ENCODE measurements around the gene GOLPH3.
"Not testable (repeated sequence)": the region's sequence is repeated elsewhere in the genome, so short reads cannot be mapped to it uniquely, and the experiment has no call there.

GOLPH3 gene

GRCh38 chr5:32132757-32133156, 41.4 kb downstream of the GOLPH3 start:
- no peak for DNase-seq

DNA sequence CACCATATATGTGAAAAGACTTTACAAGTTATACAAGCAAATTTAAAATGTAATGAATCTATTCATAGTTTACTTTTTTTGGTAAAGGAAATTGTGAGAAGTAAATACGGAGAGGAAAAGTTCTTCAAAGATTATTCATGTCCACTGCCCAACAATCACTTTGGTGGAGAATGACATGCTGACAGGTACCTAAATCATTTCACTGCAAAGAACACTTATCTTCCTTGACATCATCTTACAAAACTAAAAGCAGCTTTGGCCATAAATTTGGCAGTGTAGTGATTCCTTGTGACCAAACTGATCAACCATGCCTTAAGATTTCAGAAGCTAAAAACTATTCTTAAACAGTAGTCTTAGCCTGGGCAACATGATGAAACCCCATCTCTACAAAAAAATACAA, 42.5 kb downstream of the GOLPH3 start:
- DNase-seq, result no peak

DNA sequence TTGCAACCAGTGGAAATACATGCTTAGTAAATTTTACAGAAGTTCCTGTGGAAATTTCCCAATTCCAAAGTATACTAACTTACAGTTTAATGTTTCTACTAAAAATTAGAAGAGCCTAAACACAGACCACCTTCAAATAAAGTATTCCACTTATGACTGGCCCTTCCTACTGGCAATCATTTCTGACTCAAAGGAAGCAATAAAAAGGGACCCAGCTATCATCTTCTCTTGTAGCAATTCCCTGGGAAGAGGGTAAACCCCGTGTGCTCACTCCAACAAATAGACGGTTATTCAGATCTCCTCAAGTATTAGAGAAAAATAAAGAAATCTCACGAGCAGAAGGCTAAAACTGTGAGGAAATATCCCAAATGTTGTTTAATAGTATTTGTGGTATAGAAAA, 43.3 kb downstream of the GOLPH3 start:
- DNase-seq, result no peak

DNA sequence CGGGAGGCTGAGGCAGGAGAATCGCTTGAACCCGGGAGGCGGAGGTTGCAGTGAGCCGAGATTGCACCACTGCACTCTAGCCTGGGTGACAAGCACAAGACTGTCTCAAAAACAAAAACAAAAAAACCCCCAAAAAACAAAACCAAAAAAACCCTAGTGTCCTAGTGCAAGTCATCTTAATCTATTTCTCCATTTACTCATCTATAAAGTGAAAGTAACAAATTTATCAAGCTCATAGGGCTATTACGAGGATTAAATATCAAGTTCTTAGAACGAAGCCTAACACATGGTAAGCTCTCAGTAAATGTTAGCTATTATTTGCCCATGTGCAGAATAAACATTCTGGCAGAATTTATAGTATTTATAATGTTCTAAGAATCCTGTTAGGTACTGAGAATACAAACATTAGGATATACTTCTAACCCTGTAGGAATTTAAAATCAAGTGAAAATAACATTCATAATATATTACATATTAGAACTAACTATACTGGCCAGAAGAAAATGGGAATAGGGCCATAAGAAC, 45.0 kb downstream of the GOLPH3 start:
- DNase-seq, result no peak

- DNase-seq, result no peak
These were observed 46.4 kb downstream of the GOLPH3 start for GRCh38 chr5:32127711-32128110.

GRCh38 chr5:32126691-32127090, 47.4 kb downstream of the GOLPH3 start:
- DNase-seq, result no peak

GRCh38 chr5:32123889-32124676, 50.0 kb downstream of the GOLPH3 start:
- no peak for DNase-seq

DNA sequence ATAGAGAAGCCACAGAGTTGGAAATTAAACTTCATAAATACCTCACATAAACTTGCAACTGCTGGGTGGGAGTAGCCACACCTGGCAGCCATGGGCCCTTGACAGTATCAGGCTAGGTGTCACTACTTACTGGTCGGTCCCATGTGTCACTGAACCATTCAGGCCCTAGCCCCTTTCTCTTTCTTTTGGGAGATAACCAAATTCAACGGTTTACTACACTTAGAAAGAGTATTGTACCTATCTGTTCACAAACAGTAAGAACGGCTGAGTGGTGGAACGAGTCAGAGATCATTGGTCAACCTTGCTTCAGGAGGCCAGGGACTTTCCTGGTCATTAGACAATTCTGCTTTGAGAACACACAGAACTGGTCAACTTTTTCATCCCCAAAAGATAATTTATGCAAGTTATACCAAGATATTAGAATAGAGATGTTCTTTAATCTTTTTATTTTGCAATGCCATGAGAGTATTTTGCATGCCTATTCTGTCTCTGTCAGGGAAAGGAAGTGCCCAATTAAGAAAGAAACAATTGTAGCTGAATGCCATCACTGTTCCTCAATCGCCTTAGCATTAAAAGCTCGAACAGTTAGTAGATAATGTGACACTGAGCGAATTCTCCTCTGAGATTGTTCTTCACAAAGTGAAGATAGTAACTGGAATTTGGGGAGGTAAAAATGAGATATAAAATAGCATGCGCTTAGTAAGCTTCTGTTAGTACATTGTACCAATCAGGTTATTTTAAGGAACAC, 50.9 kb downstream of the GOLPH3 start:
- no peak for DNase-seq

GRCh38 chr5:32118922-32119321, 55.2 kb downstream of the GOLPH3 start:
- DNase-seq, result not testable (repeated sequence)

GRCh38 chr5:32116574-32117313, 57.4 kb downstream of the GOLPH3 start:
- no peak for DNase-seq

DNA sequence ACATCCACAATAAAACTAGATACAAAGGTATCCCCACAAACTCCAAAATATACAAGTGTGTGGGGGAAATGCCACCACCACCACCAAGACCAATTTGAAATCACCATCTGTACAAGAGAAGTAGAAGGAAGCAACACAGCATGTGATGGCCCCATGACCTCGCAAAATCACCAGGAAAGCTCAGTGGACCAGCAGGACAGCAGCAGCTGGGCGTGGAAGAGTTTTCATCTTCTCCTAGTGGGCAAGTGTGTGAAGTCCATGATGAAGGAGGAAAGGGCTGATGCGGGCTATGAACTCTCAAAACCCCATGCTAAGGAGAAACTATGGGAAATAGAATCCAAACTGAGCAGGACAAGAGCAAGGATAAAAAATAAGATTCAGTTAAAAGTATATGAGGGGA, 58.1 kb downstream of the GOLPH3 start:
- no peak for DNase-seq

- no peak for DNase-seq
These were observed 63.9 kb downstream of the GOLPH3 start for GRCh38 chr5:32110111-32110696.

GRCh38 chr5:32109236-32109635, 64.9 kb downstream of the GOLPH3 start:
- DNase-seq, result no peak

DNA sequence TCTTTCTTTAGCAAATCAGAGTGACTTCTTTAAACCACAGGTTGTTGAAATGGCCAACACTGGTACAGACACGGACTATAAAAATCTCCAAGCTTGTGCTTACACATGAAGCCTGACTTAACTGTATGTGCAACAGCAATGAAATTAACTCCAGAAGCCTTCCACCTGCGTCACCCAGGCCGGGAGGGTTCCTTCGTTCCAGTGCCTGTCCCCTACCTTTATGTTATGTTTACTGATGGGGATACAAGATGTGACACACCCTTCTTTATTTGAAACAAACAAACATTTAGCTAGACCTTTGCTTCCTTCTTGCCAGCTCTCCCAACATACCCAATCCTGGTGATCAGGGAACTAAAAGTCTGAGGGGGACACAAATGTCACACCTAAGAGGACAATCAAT, 66.0 kb downstream of the GOLPH3 start:
- DNase-seq, result no peak

DNA sequence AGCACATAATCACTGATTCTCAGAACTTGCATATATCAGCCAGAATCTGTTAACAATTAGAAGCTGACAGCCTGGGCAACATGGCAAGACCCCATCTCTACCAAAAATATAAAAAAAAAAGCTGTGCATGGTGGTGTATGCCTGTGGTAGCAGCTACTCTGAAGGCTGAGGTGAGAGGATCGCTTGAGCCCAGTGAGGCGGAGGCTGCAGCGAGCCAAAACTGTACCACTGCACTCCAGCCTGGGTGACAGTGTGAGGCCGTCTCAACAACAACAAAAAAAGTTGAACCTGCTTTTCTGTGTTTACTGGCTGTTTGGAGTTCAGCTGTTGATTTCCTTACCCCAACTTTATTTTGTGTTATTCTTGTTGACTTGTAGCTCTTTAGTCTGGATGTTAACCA, 66.8 kb downstream of the GOLPH3 start:
- no peak for DNase-seq

DNA sequence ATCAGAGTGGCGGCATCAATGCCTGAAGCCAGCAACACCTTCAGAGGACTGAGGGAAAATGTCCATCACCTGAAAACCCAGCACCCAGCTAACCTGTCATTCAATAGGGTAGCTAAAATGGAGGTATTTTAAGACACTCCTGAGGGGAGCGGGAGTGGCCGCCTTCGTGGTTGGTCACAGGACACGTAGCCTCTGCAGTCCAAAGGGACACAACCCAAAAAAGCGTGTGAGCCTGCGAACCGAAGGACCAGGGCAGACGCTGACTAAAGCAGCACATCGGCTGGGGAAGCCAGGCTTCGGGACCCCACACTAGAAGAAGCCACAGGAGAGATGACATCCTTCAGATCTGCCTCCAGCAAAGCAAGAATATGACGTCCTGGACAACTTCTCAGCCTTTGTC, 70.6 kb downstream of the GOLPH3 start:
- no peak for DNase-seq

- no peak for DNase-seq
These were observed 71.7 kb downstream of the GOLPH3 start for GRCh38 chr5:32102254-32102986.

DNA sequence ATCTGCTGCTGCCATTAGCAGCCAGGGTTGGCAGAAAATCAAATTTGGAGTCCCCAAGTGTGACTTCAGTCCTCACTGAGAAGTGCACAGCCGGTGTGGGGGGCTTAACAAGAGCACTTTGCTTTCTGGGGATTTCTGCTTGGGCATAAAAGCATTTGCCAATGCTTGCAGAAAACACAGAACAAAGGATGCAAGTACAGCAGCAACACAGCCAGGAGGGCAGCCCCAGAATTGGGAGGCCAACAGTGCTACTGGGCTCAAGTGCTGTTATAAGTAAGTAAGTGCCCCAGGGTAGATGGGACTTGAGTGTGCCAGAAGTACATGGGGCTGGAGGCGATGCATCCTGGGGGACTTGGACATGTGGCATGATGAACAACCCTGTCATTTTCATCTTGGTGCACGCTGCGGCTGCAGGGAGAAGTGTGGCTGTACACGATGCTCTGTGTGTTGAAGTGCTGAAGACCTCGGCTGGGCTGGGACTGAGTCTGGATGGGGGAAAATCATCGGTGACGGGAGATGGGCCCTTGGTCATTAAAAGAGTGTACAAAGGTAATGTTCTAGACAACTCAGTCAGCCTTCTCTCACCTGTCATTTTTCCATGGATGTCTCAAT, 73.3 kb downstream of the GOLPH3 start:
- DNase-seq, result no peak

GRCh38 chr5:32100230-32100629, 73.9 kb downstream of the GOLPH3 start:
- DNase-seq, result no peak

DNA sequence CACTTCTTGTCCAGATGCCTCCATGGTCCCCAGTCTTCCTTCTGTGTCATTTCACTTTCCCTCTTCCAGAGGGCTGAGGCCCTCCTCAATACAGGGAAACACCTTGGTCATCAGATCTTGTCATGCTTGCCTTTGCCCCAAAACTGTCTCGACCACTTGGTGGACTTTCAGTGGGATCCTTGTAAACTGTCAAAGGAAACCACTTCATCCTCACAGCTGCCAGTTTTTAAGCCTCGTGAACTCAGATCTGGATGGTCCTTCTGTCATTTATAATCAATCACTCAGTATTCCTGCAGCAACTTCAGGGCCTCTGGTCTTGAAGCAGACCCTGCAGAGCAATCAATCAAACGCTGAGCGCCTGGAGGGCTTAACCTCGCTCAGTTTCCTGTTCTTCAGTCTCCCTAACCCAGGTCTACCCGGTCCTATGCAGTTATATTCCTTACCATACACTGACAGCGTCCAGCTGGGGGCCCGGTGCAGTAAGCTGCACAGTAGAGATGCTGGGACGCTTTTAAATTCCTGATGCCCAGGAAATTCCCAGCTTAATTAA, 74.6 kb downstream of the GOLPH3 start:
- no peak for DNase-seq

DNA sequence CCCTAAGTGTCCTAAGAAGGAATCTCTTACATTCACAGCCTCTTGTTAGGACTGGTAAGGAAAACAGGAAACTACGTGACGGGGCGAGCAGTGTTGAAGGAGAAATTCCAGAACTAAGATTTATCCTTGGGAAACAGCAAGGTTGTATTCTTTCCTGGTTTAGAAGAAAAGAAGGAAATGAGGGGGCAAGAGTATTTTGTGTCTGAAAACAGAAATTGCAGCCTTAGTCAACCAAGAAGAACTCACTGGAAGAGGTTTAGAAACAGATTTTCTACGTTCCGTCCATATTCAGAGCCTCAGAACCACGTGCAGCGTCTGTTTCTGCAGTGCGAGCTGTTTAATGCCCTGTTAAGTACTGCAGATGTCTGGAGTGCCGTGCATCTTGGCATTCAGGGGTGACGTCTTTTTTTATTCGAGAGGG, 75.2 kb downstream of the GOLPH3 start:
- DNase-seq, result no peak

DNA sequence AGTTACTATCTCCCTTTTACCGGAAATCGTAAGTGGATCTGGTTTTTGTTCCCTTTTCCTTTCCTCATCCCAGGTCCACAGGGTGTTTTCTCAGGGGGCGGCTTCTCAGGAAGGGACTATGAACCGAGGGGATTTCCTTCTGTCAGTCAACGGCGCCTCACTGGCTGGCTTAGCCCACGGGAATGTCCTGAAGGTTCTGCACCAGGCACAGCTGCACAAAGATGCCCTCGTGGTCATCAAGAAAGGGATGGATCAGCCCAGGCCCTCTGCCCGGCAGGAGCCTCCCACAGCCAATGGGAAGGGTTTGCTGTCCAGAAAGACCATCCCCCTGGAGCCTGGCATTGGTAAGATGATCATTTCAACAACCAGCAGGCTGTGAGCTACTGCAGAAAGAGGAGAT, 75.8 kb downstream of the GOLPH3 start:
- DNase-seq, result no peak

Measured in COR-L47 (cell line).